ENCODE measurements around the gene KRTAP10-6.
"Not testable (repeated sequence)": the region's sequence is repeated elsewhere in the genome, so short reads cannot be mapped to it uniquely, and the experiment has no call there.

The KRTAP10-6 gene

GRCh38 chr21:44592446-44593311 lies at the start of gene KRTAP10-6:
TSS of gene KRTAP10-6 (minus strand) at chr21:44592505. CDS start at chr21:44592484, 21 bp downstream.
- DNase-seq (ENCODE audit: low spot score), result no peak

DNA sequence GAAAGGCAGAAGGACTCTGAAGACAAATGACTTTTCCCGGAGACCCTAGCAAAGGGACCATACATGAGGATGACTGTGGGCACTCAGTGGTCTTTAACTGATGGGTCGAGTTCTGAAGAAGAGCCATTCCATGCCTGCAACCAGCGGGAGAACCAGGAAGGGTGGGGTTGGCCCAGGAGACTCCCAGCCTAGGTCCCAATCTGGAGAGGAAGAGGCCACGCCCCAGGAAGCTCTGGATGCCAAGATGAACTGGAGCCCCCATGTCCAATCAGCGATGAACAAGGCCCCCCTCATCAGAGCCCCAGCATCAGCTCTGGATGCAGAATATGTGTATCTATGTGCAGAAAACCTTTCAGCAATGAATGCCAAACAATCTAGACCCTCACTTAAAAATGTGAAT lies 48.5 kb upstream of the KRTAP10-6 start:
- no peak for DNase-seq (ENCODE audit: low spot score)

DNA sequence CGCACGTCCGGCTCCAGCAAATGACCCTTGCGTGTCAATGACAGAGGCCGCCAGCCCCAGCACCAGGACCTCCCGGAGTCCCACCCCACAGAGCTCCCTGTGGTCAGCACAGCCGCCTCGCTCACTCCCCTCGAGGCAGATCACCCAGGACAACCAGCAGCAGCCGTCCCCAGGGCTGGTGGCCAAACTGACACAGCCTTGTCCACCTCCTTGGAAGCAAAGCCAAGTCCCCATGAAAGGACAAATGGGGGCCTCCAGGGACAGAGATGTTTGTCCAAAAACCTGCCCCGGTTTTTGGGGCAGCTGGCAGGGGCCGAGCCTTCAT lies 47.0 kb upstream of the KRTAP10-6 start:
- no peak for DNase-seq (ENCODE audit: low spot score)

DNA sequence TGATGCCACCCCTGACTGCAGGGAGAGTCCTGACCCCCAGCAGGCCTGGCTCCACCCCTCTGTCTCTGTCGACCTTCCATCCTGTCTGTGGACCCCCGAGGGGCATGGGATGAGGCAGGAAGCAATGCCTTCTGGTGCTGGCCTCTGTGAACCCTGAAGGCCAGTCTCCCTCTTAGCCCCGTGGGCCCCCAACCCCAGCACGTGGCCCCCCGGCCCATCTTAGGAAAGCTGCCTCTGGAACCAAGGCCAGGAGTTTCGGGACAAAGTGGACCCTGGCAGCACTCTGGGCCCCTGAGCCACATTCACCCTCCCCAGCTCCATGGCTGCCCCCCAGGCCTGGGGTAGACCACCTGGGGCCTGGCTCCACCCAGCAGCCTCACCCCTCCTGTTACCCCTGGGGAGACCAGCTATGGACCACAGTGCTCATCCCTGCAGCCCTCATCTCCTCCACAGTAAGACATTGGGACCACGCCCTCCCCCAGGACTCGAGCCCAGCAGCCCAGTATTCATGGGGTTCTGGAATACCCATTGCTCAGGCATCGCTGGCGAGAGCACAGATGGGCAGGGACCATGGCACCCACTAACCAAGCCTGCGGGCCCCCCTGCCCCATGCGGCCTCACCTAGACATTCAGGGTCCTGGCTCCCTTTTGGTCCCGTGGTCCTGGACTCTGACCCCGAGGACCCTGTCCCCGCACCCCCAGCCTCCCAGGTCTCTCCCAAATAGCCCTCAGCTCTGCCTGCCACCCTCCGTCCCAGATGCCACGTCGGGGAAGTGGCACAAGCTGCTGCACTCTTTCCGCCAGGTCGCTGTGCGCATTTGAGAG lies 46.4 kb upstream of the KRTAP10-6 start:
- not testable (repeated sequence) for DNase-seq (ENCODE audit: low spot score)

DNA sequence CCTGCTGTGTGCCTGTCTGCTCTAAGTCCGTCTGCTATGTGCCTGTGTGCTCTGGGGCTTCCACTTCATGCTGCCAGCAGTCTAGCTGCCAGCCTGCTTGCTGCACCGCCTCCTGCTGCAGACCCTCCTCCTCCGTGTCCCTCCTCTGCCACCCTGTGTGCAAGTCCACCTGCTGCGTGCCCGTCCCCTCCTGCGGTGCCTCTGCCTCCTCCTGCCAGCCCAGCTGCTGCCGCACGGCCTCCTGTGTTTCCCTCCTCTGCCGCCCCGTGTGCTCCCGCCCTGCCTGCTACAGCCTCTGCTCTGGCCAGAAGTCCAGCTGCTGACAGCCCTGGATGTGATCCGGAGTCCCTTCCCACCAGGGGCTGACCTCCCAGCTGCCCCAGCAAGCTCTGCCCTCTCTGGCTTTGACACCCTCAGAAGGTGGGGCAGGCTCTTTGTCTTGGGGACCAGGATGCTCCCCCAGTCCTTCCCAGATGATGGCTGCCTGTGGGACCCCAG lies 45.6 kb upstream of the KRTAP10-6 start:
- not testable (repeated sequence) for DNase-seq (ENCODE audit: low spot score)

DNA sequence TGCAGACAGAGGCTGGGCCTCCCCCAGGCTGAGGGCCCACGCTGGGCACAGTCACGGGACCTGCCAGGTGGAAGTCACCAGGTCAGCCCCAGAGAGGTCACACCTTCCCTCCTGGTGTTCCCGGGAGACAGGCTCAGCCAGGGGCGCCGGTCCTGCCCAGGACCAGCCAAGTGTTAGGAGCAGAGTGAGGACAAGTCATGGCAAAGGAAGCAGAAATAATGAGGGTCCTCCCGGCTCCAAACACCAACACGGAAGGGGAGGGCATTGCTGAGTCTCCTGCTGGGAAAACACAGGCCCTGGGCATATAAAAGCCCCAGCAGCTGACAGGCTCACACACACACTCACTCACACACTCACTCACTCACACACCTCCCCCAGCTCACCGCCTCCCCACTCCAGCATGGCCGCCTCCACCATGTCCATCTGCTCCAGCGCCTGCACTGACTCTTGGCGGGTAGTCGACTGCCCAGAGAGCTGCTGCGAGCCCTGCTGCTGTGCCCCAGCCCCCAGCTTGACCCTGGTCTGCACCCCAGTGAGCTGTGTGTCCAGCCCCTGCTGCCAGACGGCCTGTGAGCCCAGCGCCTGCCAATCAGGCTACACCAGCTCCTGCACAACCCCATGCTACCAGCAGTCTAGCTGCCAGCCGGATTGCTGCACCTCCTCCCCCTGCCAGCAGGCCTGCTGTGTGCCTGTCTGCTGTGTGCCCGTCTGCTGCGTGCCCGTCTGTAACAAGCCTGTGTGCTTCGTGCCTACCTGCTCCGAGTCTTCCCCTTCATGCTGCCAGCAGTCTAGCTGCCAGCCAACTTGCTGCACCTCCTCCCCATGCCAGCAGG lies 44.9 kb upstream of the KRTAP10-6 start, which contains the start of gene KRTAP10-10:
Gene KRTAP10-10, plus strand, starts transcription at position 339 of the 833 bp plus-strand sequence. Its CDS starts 62 bp downstream, at position 401.
- DNase-seq (ENCODE audit: low spot score), result no peak

- DNase-seq (ENCODE audit: low spot score), result no peak
Measured at GRCh38 chr21:44636209-44637017, 44.1 kb upstream of the KRTAP10-6 start.

DNA sequence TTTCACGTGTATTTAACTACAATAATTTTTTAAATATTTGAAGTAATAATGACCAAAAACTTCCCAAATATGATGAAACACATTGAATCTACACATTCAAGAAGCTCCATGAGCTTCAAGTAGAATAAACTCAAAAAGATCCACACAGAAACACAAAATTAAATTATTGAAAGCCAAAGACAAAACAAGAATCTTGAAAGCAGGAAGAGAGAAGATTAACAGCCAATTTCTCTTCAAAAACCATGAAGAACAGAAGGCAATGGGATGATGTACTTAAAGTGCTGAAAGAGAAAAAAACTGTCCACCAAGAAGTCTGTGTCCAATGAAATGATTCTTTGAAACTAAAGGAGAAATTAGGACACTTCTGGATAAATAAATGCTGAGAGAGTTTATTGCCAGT lies 39.8 kb upstream of the KRTAP10-6 start:
- DNase-seq (ENCODE audit: low spot score), result no peak

- no peak for DNase-seq (ENCODE audit: low spot score)
Measured at GRCh38 chr21:44630440-44630839, 38.1 kb upstream of the KRTAP10-6 start.

DNA sequence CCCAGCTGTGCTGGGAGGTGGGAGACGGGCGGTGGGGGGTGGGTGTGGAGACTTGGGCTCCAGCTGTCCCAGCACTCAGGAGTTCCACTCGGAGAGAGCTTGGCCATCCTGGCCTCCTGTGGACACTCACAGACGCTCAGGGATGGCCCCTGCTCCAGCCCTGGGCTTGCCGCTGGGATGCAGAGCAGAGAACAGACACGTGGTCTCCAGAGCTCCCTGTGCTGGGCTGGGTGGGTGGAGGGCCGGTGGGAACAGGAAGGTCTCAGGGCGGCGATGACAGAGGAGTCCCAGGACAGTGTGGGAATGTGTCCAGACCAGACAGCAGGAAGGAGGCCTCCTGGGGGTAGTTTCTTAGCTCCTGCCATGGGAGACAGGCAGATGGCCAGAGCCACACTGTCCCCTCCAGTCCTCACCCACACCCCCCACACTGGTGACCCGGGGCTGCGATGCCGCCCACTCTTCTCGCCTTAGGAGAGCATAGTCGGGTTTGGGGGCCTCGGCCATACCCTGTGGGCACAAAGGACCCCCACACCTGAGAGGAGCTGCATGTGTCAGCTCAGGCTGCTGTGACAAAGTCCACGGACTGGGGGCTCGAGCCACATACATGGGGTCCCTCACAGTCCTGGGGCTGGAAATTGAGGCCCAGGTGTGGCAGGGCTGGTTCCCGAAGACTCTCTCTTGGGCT lies 36.5 kb upstream of the KRTAP10-6 start:
- no peak for DNase-seq (ENCODE audit: low spot score)

DNA sequence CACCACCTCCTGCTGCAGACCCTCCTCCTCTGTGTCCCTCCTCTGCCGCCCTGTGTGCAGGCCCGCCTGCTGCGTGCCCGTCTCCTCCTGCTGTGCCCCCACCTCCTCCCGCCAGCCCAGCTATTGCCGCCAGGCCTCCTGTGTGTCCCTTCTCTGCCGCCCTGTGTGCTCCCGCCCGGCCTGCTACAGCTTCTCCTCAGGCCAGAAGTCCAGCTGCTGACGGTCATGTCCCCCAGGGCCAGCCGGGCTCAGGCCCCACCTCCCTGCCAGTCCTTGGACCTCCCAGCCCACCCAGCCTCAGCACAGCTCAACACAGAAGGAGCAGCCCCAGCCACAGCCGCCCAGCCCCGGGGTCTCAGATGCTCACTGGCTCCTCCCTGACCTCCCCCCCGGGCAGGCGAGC lies 35.5 kb upstream of the KRTAP10-6 start:
- not testable (repeated sequence) for DNase-seq (ENCODE audit: low spot score)

DNA sequence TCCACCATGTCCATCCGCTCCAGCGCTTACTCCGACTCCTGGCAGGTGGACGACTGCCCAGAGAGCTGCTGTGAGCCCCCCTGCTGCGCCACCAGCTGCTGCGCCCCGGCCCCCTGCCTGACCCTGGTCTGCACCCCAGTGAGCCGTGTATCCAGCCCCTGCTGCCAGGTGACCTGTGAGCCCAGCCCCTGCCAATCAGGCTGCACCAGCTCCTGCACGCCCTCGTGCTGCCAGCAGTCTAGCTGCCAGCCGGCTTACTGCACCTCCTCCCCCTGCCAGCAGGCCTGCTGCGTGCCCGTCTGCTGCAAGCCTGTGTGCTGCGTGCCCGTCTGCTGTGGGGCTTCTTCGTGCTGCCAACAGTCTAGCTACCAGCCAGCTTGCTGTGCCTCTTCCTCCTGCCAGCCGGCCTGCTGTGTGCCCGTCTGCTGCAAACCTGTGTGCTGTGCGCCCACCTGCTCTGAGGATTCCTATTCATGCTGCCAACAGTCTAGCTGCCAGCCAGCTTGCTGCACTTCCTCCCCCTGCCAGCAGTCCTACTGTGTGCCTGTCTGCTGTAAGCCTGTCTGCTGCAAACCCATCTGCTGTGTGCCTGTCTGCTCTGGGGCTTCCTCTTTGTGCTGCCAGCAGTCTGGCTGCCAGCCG lies 35.0 kb upstream of the KRTAP10-6 start:
- not testable (repeated sequence) for DNase-seq (ENCODE audit: low spot score)

DNA sequence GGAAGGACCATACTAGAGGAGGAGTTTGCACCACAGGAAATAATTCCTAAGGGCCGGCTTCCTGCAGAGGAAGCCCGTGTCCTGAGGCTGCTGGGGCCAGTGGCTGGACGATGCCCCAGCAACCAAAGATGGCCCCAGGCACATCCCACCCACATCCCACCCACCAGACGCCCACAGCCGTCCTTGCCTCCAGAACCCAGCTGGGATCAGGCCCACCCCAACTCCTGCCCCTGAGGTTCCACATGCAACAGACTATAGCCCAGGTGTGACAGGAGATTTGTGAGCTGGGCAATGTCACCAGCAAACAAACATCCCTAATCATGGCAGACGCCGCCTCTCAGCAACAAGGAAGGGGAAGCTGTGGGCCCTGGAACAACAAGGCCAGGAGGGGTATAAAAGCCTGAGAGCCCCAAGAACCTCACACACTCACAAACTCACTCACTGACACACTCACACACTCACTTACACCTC lies 34.4 kb upstream of the KRTAP10-6 start, which contains the start of gene KRTAP10-9:
Gene KRTAP10-9, plus strand, starts transcription at position 421 of the 471 bp plus-strand sequence. CDS start 79 bp downstream, outside the sequence.
- DNase-seq (ENCODE audit: low spot score), result no peak

DNA sequence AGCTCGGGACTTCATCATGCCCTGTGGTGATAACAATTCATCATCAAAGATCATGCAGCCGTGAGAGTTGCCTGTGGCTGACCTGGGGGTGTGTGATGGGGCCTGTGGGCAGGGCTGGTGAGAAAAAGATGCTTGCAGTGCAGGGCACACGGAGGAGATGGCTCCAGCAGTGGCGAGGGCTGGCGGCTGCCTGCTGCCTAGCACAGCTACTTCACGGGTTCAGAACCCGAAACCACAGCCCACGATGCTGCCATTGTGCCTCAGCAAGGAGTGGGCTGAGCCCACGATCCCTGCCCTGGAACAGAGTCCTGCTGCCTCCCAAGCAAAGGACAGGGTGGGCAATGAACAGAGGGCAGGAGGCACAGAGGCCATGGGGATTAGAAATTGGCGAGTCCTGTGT lies 34.0 kb upstream of the KRTAP10-6 start:
- DNase-seq (ENCODE audit: low spot score), result no peak

- no peak for DNase-seq (ENCODE audit: low spot score)
Measured at GRCh38 chr21:44625756-44626155, 33.5 kb upstream of the KRTAP10-6 start.

- no peak for DNase-seq (ENCODE audit: low spot score)
Measured at GRCh38 chr21:44623575-44623974, 31.3 kb upstream of the KRTAP10-6 start.

DNA sequence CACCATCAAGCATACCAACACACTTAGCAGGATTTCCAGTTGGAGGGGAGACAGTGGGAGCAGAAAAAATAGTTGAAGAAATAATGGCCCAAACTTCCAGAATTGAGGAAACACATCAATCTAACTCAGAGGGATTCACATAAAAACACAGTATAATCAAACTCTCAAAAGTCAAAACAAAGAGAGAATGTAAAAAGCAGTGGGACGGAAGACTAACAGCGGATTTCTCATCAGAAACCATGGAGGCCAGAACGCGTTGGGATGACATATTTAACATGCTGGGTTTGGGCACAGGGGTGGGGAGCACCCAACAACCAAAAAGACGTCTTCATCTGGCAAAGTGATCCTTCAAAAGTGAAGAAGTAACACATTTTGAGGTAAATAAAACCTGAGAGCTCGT lies 27.6 kb upstream of the KRTAP10-6 start:
- DNase-seq (ENCODE audit: low spot score), result no peak

- DNase-seq (ENCODE audit: low spot score), result peak; percentile 79
Measured at GRCh38 chr21:44618909-44619308, 26.6 kb upstream of the KRTAP10-6 start.

GRCh38 chr21:44618504-44618903 lies 26.2 kb upstream of the KRTAP10-6 start:
- DNase-seq (ENCODE audit: low spot score), result no peak

DNA sequence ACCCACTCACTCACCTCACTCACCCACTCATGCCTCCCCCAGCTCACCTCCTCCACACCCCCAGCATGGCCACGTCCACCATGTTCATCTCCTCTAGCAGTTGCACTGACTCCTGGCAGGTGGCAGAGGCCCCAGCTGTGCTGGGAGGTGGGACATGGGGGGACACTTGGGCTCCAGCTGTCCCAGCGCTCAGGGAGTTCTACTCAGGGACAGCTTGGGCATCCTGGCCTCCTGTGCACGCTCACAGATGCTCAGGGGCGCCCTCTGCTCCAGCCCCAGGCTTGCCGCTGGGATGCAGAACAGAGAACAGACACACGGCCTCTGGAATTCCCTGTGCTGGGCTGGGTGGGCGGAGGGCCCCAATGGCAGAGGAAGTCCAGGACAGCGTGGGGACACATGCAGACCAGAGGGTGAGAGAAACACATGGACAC lies 24.8 kb upstream of the KRTAP10-6 start:
- DNase-seq (ENCODE audit: low spot score), result no peak

Measured in CD4-positive, alpha-beta T cell treated with Interleukin-6 at 100 ng/mL for 8 hours (primary cell).